ENCODE measurements around the gene UBTD1.

Gene UBTD1

DNA sequence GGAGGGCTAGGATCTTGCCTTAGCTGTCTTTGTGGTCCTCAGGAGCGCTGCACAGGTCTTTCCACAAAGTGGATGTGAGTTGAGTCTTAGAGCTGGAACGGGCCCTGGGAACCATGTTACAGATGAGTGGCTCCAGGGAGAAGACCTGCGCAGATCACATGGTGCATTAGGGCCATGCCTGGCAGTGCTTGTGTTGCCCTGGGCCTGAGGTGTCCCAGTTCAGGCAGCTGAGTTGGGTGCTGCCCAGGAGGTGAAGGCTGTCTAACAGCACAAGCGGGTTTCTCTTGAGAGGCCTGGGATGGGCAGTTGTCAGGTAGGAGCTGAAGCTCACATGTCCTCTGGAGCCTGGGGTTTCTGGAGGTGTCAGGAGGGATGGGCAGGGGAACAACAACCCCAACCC lies 40.1 kb downstream of the UBTD1 start:
- TF ChIP-seq, protein P1, sequence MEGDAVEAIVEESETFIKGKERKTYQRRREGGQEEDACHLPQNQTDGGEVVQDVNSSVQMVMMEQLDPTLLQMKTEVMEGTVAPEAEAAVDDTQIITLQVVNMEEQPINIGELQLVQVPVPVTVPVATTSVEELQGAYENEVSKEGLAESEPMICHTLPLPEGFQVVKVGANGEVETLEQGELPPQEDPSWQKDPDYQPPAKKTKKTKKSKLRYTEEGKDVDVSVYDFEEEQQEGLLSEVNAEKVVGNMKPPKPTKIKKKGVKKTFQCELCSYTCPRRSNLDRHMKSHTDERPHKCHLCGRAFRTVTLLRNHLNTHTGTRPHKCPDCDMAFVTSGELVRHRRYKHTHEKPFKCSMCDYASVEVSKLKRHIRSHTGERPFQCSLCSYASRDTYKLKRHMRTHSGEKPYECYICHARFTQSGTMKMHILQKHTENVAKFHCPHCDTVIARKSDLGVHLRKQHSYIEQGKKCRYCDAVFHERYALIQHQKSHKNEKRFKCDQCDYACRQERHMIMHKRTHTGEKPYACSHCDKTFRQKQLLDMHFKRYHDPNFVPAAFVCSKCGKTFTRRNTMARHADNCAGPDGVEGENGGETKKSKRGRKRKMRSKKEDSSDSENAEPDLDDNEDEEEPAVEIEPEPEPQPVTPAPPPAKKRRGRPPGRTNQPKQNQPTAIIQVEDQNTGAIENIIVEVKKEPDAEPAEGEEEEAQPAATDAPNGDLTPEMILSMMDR (IDR thresholded peaks at IDR 0.05): no peak
- no peak for TF ChIP-seq ZFX (IDR thresholded peaks at IDR 0.05; ENCODE audit: borderline replicate concordance)
- H3K27ac ChIP-seq: no peak overlapping the region

DNA sequence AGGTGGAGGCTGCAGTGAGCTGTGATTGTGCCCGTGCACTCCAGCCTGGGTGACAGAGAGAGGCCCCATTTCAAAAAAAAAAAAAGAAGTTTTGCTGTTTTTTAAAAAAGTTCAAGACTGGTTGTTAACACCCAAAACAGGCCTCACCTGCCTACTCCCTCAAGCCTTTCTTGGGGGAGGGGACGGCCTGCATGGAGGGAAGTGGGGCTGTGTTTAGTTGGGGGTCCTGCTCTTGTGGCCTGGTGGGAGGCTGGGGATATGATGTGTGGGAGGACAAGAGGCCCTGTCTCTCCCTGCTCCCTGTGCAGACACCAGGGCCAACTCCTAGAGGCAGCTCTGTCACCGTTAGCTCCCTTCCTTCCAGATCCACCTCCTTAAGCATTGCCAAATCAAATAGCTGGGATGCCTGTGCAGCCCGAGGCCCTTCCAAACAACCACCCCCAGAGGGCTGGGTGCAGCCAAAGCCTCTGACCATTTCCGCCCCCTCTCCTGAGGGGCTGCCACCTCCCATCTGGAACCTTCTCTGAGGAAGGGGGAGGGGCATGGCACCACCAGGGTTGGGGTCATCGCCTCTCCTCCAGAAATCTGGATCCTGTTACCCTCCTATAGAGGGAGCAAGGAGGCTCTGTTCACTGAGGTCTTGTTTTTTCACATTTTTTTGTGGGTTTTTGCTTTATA lies 40.9 kb downstream of the UBTD1 start:
- H3K27ac ChIP-seq: no peak overlapping the region
- TF ChIP-seq, protein P1 (IDR thresholded peaks at IDR 0.05): no peak
- no peak for TF ChIP-seq ZFX (IDR thresholded peaks at IDR 0.05; ENCODE audit: borderline replicate concordance)

DNA sequence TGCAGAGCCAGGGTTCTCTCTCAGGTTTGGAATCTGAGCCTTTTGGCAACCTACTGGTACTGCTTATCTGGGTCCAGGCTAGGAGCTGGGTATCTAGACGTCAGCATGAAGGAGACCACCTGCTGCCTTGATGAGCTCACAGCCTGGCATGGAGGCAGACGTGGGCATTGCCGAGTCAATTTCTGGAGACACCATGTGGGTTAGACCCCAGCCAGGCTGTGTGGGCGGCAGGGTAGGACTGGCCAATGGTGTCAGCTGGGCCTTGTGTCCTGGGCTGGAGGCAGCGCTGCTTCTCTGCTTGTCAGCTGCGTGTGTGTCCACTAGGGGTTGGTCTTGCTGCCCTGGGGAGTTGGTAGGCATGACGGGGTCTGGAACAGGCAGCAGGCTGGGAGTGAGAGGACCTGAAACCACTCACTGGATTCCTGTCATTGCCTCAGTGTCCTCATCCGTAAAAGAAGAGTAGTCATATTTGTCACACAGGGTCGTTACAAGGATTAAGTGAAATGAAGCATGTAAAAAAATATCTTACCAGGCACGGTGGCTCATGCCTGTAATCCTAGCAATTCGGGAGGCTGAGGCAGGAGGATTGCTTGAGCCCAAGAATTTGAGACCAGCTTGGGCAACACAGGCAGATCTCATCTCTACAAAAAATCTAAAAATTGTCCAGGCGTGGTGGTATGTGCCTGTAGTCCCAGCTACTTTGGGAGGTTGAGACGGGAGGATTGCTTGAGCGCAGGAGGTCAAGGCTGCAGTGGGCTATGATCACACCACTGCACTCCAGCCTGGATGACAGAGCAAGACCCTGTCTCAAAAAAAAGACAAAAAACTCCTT lies 42.2 kb downstream of the UBTD1 start:
- TF ChIP-seq ZFX (IDR thresholded peaks at IDR 0.05; ENCODE audit: borderline replicate concordance): no peak
- TF ChIP-seq, protein P1 (IDR thresholded peaks at IDR 0.05): no peak
- no peak overlapping the region for H3K27ac ChIP-seq

DNA sequence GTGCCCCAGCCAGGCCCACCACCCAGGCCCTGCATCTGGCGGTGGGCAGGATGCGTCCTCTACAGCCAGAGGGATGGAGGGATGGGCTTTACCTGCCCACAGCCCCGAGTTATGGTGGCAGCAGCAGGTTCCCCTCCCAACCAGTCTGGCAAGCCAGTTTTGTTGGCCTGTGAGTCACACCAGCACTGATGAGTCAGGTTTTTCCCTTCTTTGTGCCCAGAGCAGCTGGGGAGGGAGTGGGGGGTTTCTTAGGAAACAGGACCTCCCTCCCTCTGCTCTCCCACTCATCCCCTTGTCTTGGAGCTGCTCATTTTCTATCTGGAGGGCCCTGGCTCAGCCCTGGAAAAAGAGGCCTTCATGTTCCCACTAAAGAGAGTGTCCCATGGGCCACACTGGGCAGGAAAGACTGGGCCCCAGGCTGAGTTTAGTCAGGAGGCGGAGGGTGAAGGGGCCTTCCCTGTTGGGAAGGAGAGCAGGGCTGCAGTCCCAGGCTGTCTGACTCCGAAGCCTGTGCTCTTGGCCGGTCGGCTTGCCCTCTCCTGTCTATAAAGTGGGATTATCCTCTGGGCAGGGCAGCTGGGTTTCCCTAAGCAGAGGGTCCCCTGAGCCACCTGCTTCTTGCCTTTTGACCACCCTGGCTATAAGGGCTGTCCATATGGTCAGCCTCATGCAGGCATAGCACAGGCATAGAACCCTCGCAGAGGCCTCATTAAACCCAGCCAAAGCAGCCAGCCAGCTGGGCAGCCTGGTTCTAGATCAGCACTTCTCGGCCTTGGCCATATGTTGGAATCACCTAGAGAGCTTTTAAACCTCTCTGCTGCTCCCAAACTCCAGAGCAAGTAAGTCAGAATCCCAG lies 43.7 kb downstream of the UBTD1 start:
- peak overlapping the region; percentile 32; the same call in 1 of the 2 replicates for H3K27ac ChIP-seq
- TF ChIP-seq ZFX (IDR thresholded peaks at IDR 0.05; ENCODE audit: borderline replicate concordance): no peak
- TF ChIP-seq, protein P1 (IDR thresholded peaks at IDR 0.05): no peak

DNA sequence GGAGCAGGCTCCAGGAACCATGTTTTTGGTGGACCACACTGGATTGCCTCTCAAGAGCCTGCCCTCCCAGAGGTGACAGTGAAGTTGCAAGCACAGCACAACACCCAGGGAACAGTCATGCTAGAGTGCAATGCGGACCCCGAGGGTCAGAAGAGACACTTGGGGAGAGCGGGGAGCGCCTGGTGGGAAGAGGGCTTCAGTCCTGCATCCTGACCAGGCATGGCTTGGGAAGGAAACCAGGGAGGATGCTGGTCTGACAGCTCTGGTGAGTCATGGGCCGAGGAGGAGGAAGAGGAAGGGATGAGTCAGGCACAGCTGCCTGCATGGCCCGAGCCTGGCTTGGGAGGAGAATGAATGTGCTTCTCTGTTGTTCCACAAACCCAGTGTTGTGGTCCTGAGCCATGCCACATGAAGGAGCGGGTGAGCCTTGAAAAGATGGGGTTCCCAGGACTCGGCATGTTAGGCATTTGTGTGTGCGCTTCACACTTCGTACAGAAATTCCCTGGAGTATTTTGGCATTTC lies 44.4 kb downstream of the UBTD1 start:
- no peak for TF ChIP-seq ZFX (IDR thresholded peaks at IDR 0.05; ENCODE audit: borderline replicate concordance)
- TF ChIP-seq, protein P1 (IDR thresholded peaks at IDR 0.05): no peak
- H3K27ac ChIP-seq: peak overlapping the region; percentile 32; the same call in 1 of the 2 replicates

DNA sequence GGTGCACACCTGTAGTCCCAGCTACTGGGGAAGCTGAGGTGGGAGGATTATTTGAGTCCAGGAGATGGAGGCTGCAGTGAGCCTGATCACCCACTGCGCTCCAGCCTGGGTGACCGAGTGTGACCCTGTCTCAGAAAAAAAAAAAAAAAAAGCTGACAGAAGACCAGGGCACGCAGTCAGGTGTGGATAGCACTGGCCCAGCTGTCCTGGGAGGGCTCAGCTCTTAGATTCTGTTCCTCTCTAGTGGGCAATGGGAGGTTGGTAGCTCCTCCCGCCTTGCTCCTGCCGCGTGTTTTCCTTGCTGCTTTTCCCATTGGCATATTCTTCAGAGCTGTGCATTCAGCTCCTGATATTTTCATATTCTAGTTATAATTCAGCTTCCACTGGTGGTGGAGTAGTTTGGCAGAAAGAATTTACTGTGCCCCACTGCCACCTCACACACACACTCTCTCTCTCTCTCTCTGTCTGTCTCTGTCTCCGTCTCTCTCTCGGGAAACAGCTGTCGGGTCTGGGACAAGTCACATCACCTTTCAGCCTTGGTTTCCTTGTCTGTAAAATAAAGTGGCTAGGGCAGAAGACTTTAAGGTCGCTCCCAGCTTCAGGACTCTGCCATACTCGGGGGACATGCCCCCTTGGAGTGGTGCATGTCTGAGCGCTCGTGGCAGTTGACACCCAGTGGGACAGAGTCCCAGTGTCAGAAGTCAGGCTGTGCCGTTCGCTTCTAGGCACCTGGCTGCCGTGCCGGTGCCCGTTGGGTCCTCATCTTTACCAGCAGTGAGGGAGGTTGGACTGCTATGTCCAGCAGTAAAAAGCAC lies 47.9 kb downstream of the UBTD1 start:
- H3K27ac ChIP-seq: no peak overlapping the region
- TF ChIP-seq, protein P1 (IDR thresholded peaks at IDR 0.05): no peak
- TF ChIP-seq ZFX (IDR thresholded peaks at IDR 0.05; ENCODE audit: borderline replicate concordance): no peak

Data from 22Rv1 (cell line).